Trophoblast cell (in vitro differentiated cells and primary cell): Measurements from ENCODE around the gene VSIR.

Experiments used
- DNase-seq, 2 donors: peaks; one replicate each; pipeline ENCODE4 v3.0.0-alpha.2; 2016
- H2AFZ ChIP-seq: 2 replicates; pipeline ENCODE4 v1.6.1; 2013; ENCODE audit warnings: low read length, moderate library complexity, mild to moderate bottlenecking; ENCODE audit not compliant: insufficient read depth, poor library complexity
- H2AK5ac ChIP-seq: 2 replicates; pipeline ENCODE4 v1.6.1; 2013; ENCODE audit warnings: mild to moderate bottlenecking, low read length
- H2BK120ac ChIP-seq: 2 replicates; pipeline ENCODE4 v1.6.1; 2013; ENCODE audit warnings: low read length, mild to moderate bottlenecking, moderate library complexity; ENCODE audit not compliant: insufficient read depth, poor library complexity
- H2BK12ac ChIP-seq: 2 replicates; pipeline ENCODE4 v1.6.1; 2013; ENCODE audit warnings: mild to moderate bottlenecking, low read length, moderate library complexity
- H2BK5ac ChIP-seq: 2 replicates; pipeline ENCODE4 v1.6.1; 2013; ENCODE audit warnings: low read length, low read depth, moderate library complexity, mild to moderate bottlenecking; ENCODE audit not compliant: poor library complexity
- H3K14ac ChIP-seq: 2 replicates; pipeline ENCODE4 v1.6.1; 2013; ENCODE audit warnings: mild to moderate bottlenecking, low read length
- H3K18ac ChIP-seq: 2 replicates; pipeline ENCODE4 v1.6.1; 2013; ENCODE audit warnings: mild to moderate bottlenecking, low read length
- H3K23ac ChIP-seq: 2 replicates; pipeline ENCODE4 v1.6.1; 2013; ENCODE audit warnings: low read length
- H3K27ac ChIP-seq: 2 replicates; pipeline ENCODE4 v1.5.1; 2013; ENCODE audit warnings: low read depth, mild to moderate bottlenecking, inconsistent platforms, low read length, moderate library complexity
- H3K27me3 ChIP-seq: 2 replicates; pipeline ENCODE4 v1.6.1; 2013; ENCODE audit warnings: inconsistent platforms, mild to moderate bottlenecking, low read length, moderate library complexity; ENCODE audit not compliant: insufficient read depth
- H3K36me3 ChIP-seq, 2 experiments: 1 replicate in 1 of 2; 2 replicates in 1 of 2; pipeline ENCODE4 v1.6.1; 2013; ENCODE audit warnings: low read length in 2 of 2, mild to moderate bottlenecking in 2 of 2, moderate library complexity in 1 of 2; ENCODE audit not compliant: insufficient read depth in 2 of 2, control insufficient read depth in 1 of 2
- H3K4ac ChIP-seq: 2 replicates; pipeline ENCODE4 v1.6.1; 2013; ENCODE audit warnings: low read depth, mild to moderate bottlenecking, low read length, moderate library complexity
- H3K4me1 ChIP-seq, 2 experiments: 1 replicate in 1 of 2; 2 replicates in 1 of 2; pipeline ENCODE4 v1.6.1; 2013; ENCODE audit warnings: low read length in 2 of 2, mild to moderate bottlenecking in 2 of 2, moderate library complexity in 1 of 2; ENCODE audit not compliant: insufficient read depth in 2 of 2, control insufficient read depth in 1 of 2
- H3K4me2 ChIP-seq: 2 replicates; pipeline ENCODE4 v1.6.1; 2013; ENCODE audit warnings: inconsistent platforms, mild to moderate bottlenecking, low read length, moderate library complexity
- H3K4me3 ChIP-seq: 2 replicates; pipeline ENCODE4 v1.5.1; 2013; ENCODE audit warnings: mild to moderate bottlenecking, low read depth, low read length, inconsistent platforms
- H3K79me1 ChIP-seq: one replicate; pipeline ENCODE4 v1.6.1; 2013; ENCODE audit warnings: low read length
- H3K79me2 ChIP-seq: 2 replicates; pipeline ENCODE4 v1.6.1; 2013; ENCODE audit warnings: low read length, mild to moderate bottlenecking; ENCODE audit not compliant: control insufficient read depth, insufficient read depth, poor library complexity
- H3K9ac ChIP-seq: 2 replicates; pipeline ENCODE4 v1.6.1; 2013; ENCODE audit warnings: mild to moderate bottlenecking, low read length
- H3K9me3 ChIP-seq: 2 replicates; pipeline ENCODE4 v1.6.1; 2013; ENCODE audit warnings: low read depth, mild to moderate bottlenecking, control low read depth, inconsistent platforms, low read length; ENCODE audit not compliant: insufficient read depth
- H4K12ac ChIP-seq: 2 replicates; pipeline ENCODE4 v1.6.1; 2013; ENCODE audit warnings: low read depth, mild to moderate bottlenecking, low read length, moderate library complexity
- H4K8ac ChIP-seq: 2 replicates; pipeline ENCODE4 v1.6.1; 2013; ENCODE audit warnings: low read depth, mild to moderate bottlenecking, low read length, moderate library complexity
- H4K91ac ChIP-seq: one replicate; pipeline ENCODE4 v1.6.1; 2013; ENCODE audit warnings: low read depth, mild to moderate bottlenecking, low read length, moderate library complexity
- WGBS: extraction: QIAGEN DNeasy Blood & Tissue Kit; methylation state at CpG from one replicate; pipeline ENCODE4 v1.1.7; 2013; ENCODE audit warnings: missing lambda C conversion rate; ENCODE audit not compliant: insufficient read length, insufficient coverage; ENCODE audit errors: extremely low coverage; 5-methylcytosine and 5-hydroxymethylcytosine counted together

VSIR gene

GRCh38 chr10:71799112-71799511 lies 25.8 kb upstream of the VSIR start:
- Histone ChIP-seq H3K27me3 (no peaks in the 10 kb centered on the region), H3K27ac (no peak overlapping the region), H3K79me1 (no peaks in the 10 kb centered on the region), H2BK120ac (no peak overlapping the region), H3K18ac (no peak overlapping the region), H3K4me1 (no peaks in the 10 kb centered on the region), H3K4me2 (no peak overlapping the region), H4K8ac (no peak overlapping the region), H3K14ac (no peak overlapping the region), H3K9ac (no peak overlapping the region), H3K9me3 (no peaks in the 10 kb centered on the region), H4K91ac (no peak overlapping the region), H3K23ac (no peak overlapping the region), H2BK5ac (no peak overlapping the region), H3K36me3 (no peaks in the 10 kb centered on the region), H3K79me2 (no peaks in the 10 kb centered on the region), H2BK12ac (no peak overlapping the region), H2AK5ac (no peak overlapping the region), H3K4ac (no peak overlapping the region), H2AFZ (no peak overlapping the region), H3K4me3 (no peak overlapping the region), H4K12ac (no peak overlapping the region)
- DNase-seq, result no peak
- WGBS, result no CpG with 5 or more reads among the region's 10 CpGs

- no peaks in the 10 kb centered on the region for H3K4me1 ChIP-seq
- H3K79me2 ChIP-seq, result no peaks in the 10 kb centered on the region
- no peak overlapping the region for H2AFZ ChIP-seq
- H4K12ac ChIP-seq, result no peak overlapping the region
- no peak overlapping the region for H3K4ac ChIP-seq
- no peak overlapping the region for H3K27ac ChIP-seq
- no peaks in the 10 kb centered on the region for H3K36me3 ChIP-seq
- no peak overlapping the region for H3K4me3 ChIP-seq
- H3K14ac ChIP-seq, result no peak overlapping the region
- H4K91ac ChIP-seq, result no peak overlapping the region
- H3K18ac ChIP-seq, result no peak overlapping the region
- no CpG with 5 or more reads among the region's 6 CpGs for WGBS
- no peaks in the 10 kb centered on the region for H3K9me3 ChIP-seq
- no peak overlapping the region for H2BK5ac ChIP-seq
- no peak overlapping the region for H4K8ac ChIP-seq
- H3K27me3 ChIP-seq, result no peaks in the 10 kb centered on the region
- no peaks in the 10 kb centered on the region for H3K79me1 ChIP-seq
- H3K4me2 ChIP-seq, result no peak overlapping the region
- H2BK12ac ChIP-seq, result no peak overlapping the region
- no peak for DNase-seq
- H3K23ac ChIP-seq, result no peak overlapping the region
- H2BK120ac ChIP-seq, result no peak overlapping the region
- H3K9ac ChIP-seq, result no peak overlapping the region
- no peak overlapping the region for H2AK5ac ChIP-seq
These were observed 24.9 kb upstream of the VSIR start for GRCh38 chr10:71798308-71798624.

GRCh38 chr10:71797533-71798307 lies 24.4 kb upstream of the VSIR start:
- Histone ChIP-seq H3K23ac (no peak overlapping the region), H3K36me3 (no peaks in the 10 kb centered on the region), H3K4me3 (no peak overlapping the region), H3K4ac (no peak overlapping the region), H3K27me3 (no peaks in the 10 kb centered on the region), H3K4me1 (no peaks in the 10 kb centered on the region), H4K8ac (no peak overlapping the region), H3K4me2 (no peak overlapping the region), H3K79me1 (no peaks in the 10 kb centered on the region), H4K91ac (no peak overlapping the region), H4K12ac (no peak overlapping the region), H2AFZ (no peak overlapping the region), H2AK5ac (no peak overlapping the region), H3K14ac (no peak overlapping the region), H2BK120ac (no peak overlapping the region), H3K79me2 (no peaks in the 10 kb centered on the region), H3K27ac (no peak overlapping the region), H3K9me3 (no peaks in the 10 kb centered on the region), H2BK5ac (no peak overlapping the region), H3K9ac (no peak overlapping the region), H3K18ac (no peak overlapping the region), H2BK12ac (no peak overlapping the region)
- DNase-seq, result no peak
- no CpG with 5 or more reads among the region's 10 CpGs for whole genome bisulfite sequencing

- no CpG with 5 or more reads among the region's 7 CpGs for WGBS
These were observed 23.6 kb upstream of the VSIR start for GRCh38 chr10:71796749-71797405.

More at GRCh38 chr10:71796749-71797405, 23.6 kb upstream of the VSIR start:
- no peak overlapping the region for H3K4ac ChIP-seq
- H3K23ac ChIP-seq, result no peak overlapping the region
- no peak overlapping the region for H2BK120ac ChIP-seq
- H3K14ac ChIP-seq, result no peak overlapping the region
- H3K79me1 ChIP-seq, result no peaks in the 10 kb centered on the region
- no peak overlapping the region for H4K8ac ChIP-seq
- no peak overlapping the region for H3K4me2 ChIP-seq
- H3K9ac ChIP-seq, result no peak overlapping the region
- H4K12ac ChIP-seq, result no peak overlapping the region
- H2AFZ ChIP-seq, result no peak overlapping the region
- H3K79me2 ChIP-seq, result no peaks in the 10 kb centered on the region
- H2AK5ac ChIP-seq, result no peak overlapping the region
- DNase-seq, result no peak
- H3K18ac ChIP-seq, result no peak overlapping the region
- no peak overlapping the region for H2BK5ac ChIP-seq
- H3K4me1 ChIP-seq, result no peaks in the 10 kb centered on the region
- H3K36me3 ChIP-seq, result no peaks in the 10 kb centered on the region
- H3K4me3 ChIP-seq, result no peak overlapping the region
- no peak overlapping the region for H4K91ac ChIP-seq
- H3K9me3 ChIP-seq, result no peaks in the 10 kb centered on the region
- no peaks in the 10 kb centered on the region for H3K27me3 ChIP-seq
- no peak overlapping the region for H3K27ac ChIP-seq
- H2BK12ac ChIP-seq, result no peak overlapping the region
